ENCODE measurements around the gene NOLC1.

- TF ChIP-seq EP300 (IDR thresholded peaks at IDR 0.05) (no peak), CTCF (IDR thresholded peaks at IDR 0.05) (no peak), POLR2A (IDR thresholded peaks at IDR 0.05) (no peak)
Measured at GRCh38 chr10:102152545-102152890, 329 bp downstream of the NOLC1 start.
